Gastrocnemius medialis (tissue), 4 donors: ENCODE measurements around the gene HAVCR1. TPM values are rescaled to one million over a fixed set of nuclear protein-coding genes. Genes with fewer than 3 reads are reported as not detected.
A peak's percentile ranks its signal among the peaks of the same experiment; 100 is the strongest.

ENCODE experiments used
- ATAC-seq, 2 donors: fragments of 150-250 bp; one replicate each; pipeline ENCODE4 v1.9.1; 2016
- DNase-seq, 2 donors: peaks; one replicate each; pipeline ENCODE4 v3.0.0-alpha.2; 2019
- H3K27ac ChIP-seq, 4 donors: fragments of 200-600 bp; sonication (generic); 1 replicate in 1 of 4; 2 replicates in 3 of 4; pipeline ENCODE4 v1.5.1; 2016 to 2018; ENCODE audit warnings: mild to moderate bottlenecking in 2 of 4, moderate library complexity in 1 of 4
- H3K27me3 ChIP-seq, 3 donors: fragments of 200-600 bp; sonication (generic) in 2 of 3; 1 replicate in 1 of 3; 2 replicates in 2 of 3; pipeline versions ENCODE4 v1.5.1 to v1.6.0; 2016 to 2019; ENCODE audit warnings: mild to moderate bottlenecking in 1 of 3, moderate library complexity in 1 of 3
- H3K36me3 ChIP-seq, 2 donors: fragments of 200-600 bp; sonication (generic) in 1 of 2; one replicate each; pipeline ENCODE4 v1.5.1; 2017 to 2018
- H3K4me1 ChIP-seq, 2 donors: fragments of 200-600 bp; sonication (generic) in 1 of 2; one replicate each; pipeline ENCODE4 v1.5.1; 2016 to 2017; ENCODE audit warnings: mild to moderate bottlenecking in 2 of 2
- H3K4me3 ChIP-seq, 4 donors: fragments of 200-600 bp; sonication (generic) in 3 of 4; 1 replicate in 1 of 4; 2 replicates in 3 of 4; pipeline ENCODE4 v1.5.1; 2016 to 2019; ENCODE audit warnings: mild to moderate bottlenecking in 2 of 4
- H3K9me3 ChIP-seq, 3 donors: fragments of 200-600 bp; sonication (generic) in 2 of 3; 1 replicate in 1 of 3; 2 replicates in 2 of 3; pipeline ENCODE4 v1.5.1; 2016 to 2019
- POLR2A ChIP-seq, 2 donors: fragments of 450-650 bp; IDR thresholded peaks; one replicate each; pipeline ENCODE4 v1.6.1; 2017; ENCODE audit warnings: antibody characterized with exemption in 2 of 2, mild to moderate bottlenecking in 2 of 2, moderate library complexity in 2 of 2
- in situ Hi-C, 4 donors: fragments of 200-750 bp; cut with MboI; loops; one replicate each; pipeline versions ENCODE4 v1.15.0 to v1.8.0; 2017; ENCODE audit warnings: low sequenced_read_pairs in 4 of 4
- intact Hi-C: fragments of 100-400 bp; cut with DNase I; formaldehyde crosslinking; loops from one replicate; pipeline ENCODE4 v1.15.1; 2023; ENCODE audit warnings: low total_unique reads
- total RNA-seq, 4 donors: library from RNA; depleted of rRNA; stranded (reverse); fragments of >200 nt; gene quantifications; one replicate each; pipeline versions ENCODE4 v1.1.0 to v1.2.3, GENCODE V29; 2016
- TF ChIP-seq, protein P1 (sequence below), 5 experiments: fragments of 450-650 bp in 3 of 5; fragments of 200-600 bp in 2 of 5; sonication (generic) in 2 of 5; IDR thresholded peaks in 4 of 5; conservative IDR thresholded peaks in 1 of 5; 1 replicate in 4 of 5; 2 replicates in 1 of 5; pipeline ENCODE4 v1.5.1; 2016 to 2019; ENCODE audit warnings: antibody characterized with exemption in 5 of 5, mild to moderate bottlenecking in 3 of 5, moderate library complexity in 3 of 5

HAVCR1 gene
- total RNA-seq, 4 donors from 2014 or later: not detected

- H3K4me3 ChIP-seq: no peak overlapping the region
- H3K27ac ChIP-seq: no peak overlapping the region
- no peaks in the 10 kb centered on the region for H3K27me3 ChIP-seq
- ATAC-seq (peak in 1 of 2 donors; percentile 33), DNase-seq (no peak)
- intact Hi-C loops (no loop called here), in situ Hi-C loops (no loop called here)
- H3K9me3 ChIP-seq: no peaks in the 10 kb centered on the region
- no peaks in the 10 kb centered on the region for H3K36me3 ChIP-seq
- no peaks in the 10 kb centered on the region for H3K4me1 ChIP-seq
- TF ChIP-seq POLR2A (IDR thresholded peaks at IDR 0.05): no peak
- TF ChIP-seq, protein P1, sequence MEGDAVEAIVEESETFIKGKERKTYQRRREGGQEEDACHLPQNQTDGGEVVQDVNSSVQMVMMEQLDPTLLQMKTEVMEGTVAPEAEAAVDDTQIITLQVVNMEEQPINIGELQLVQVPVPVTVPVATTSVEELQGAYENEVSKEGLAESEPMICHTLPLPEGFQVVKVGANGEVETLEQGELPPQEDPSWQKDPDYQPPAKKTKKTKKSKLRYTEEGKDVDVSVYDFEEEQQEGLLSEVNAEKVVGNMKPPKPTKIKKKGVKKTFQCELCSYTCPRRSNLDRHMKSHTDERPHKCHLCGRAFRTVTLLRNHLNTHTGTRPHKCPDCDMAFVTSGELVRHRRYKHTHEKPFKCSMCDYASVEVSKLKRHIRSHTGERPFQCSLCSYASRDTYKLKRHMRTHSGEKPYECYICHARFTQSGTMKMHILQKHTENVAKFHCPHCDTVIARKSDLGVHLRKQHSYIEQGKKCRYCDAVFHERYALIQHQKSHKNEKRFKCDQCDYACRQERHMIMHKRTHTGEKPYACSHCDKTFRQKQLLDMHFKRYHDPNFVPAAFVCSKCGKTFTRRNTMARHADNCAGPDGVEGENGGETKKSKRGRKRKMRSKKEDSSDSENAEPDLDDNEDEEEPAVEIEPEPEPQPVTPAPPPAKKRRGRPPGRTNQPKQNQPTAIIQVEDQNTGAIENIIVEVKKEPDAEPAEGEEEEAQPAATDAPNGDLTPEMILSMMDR (IDR thresholded peaks at IDR 0.05 in 4 of 5, conservative IDR thresholded peaks at IDR 0.05 in 1 of 5): no peak
These were observed 17.6 kb upstream of the HAVCR1 start for GRCh38 chr5:157076558-157076957.

- Histone ChIP-seq H3K36me3 (no peaks in the 10 kb centered on the region), H3K27me3 (no peaks in the 10 kb centered on the region), H3K4me1 (no peaks in the 10 kb centered on the region), H3K27ac (no peak overlapping the region), H3K9me3 (no peaks in the 10 kb centered on the region), H3K4me3 (no peak overlapping the region)
- TF ChIP-seq, protein P1 (IDR thresholded peaks at IDR 0.05 in 4 of 5, conservative IDR thresholded peaks at IDR 0.05 in 1 of 5): no peak
- no peak for TF ChIP-seq POLR2A (IDR thresholded peaks at IDR 0.05)
- DNase-seq: no peak
- no peak for ATAC-seq
- in situ Hi-C loops (no loop called here), intact Hi-C loops (no loop called here)
These were observed 13.6 kb upstream of the HAVCR1 start for GRCh38 chr5:157072508-157072907.

DNA sequence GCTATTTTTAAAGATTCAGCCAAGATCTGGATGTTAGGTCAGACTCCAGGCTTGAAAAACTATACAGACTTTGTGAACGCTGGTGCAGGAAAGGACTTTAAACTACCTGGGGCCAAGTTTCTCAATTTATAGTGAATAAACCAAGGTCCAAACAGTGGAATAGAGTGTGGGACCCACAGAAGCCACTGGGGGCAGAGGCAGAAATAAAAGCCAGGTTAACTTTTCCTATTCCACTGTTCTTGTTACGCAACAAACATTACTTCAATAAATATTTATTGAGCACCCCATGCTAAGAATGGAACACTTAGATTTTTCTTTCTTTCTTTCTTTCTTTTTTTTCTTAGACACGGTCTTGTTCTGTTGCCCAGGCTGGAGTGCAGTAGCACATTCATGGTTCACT is 11.0 kb upstream of the HAVCR1 start:
- Histone ChIP-seq H3K27ac (no peak overlapping the region), H3K27me3 (no peaks in the 10 kb centered on the region), H3K4me3 (no peak overlapping the region), H3K4me1 (no peaks in the 10 kb centered on the region), H3K9me3 (no peaks in the 10 kb centered on the region), H3K36me3 (no peaks in the 10 kb centered on the region)
- in situ Hi-C loops (no loop called here), intact Hi-C loops (no loop called here)
- TF ChIP-seq, protein P1 (IDR thresholded peaks at IDR 0.05 in 4 of 5, conservative IDR thresholded peaks at IDR 0.05 in 1 of 5): no peak
- no peak for TF ChIP-seq POLR2A (IDR thresholded peaks at IDR 0.05)
- ATAC-seq: no peak
- no peak for DNase-seq

GRCh38 chr5:157068785-157069184 is 9.9 kb upstream of the HAVCR1 start:
- Histone ChIP-seq H3K4me3 (no peak overlapping the region), H3K36me3 (no peaks in the 10 kb centered on the region), H3K9me3 (no peaks in the 10 kb centered on the region), H3K4me1 (no peaks in the 10 kb centered on the region), H3K27me3 (no peaks in the 10 kb centered on the region), H3K27ac (no peak overlapping the region)
- in situ Hi-C loops: no loop called here
- intact Hi-C loops: no loop called here
- ATAC-seq: no peak
- TF ChIP-seq, protein P1 (IDR thresholded peaks at IDR 0.05 in 4 of 5, conservative IDR thresholded peaks at IDR 0.05 in 1 of 5): no peak
- no peak for TF ChIP-seq POLR2A (IDR thresholded peaks at IDR 0.05)
- no peak for DNase-seq

- Histone ChIP-seq H3K36me3 (no peaks in the 10 kb centered on the region), H3K27ac (no peak overlapping the region), H3K4me1 (no peaks in the 10 kb centered on the region), H3K27me3 (no peaks in the 10 kb centered on the region), H3K4me3 (no peak overlapping the region), H3K9me3 (no peaks in the 10 kb centered on the region)
- ATAC-seq (no peak), DNase-seq (no peak)
- in situ Hi-C loops (no loop called here), intact Hi-C loops (no loop called here)
- no peak for TF ChIP-seq POLR2A (IDR thresholded peaks at IDR 0.05)
- TF ChIP-seq, protein P1 (IDR thresholded peaks at IDR 0.05 in 4 of 5, conservative IDR thresholded peaks at IDR 0.05 in 1 of 5): no peak
These were observed 9.4 kb upstream of the HAVCR1 start for GRCh38 chr5:157068339-157068738.
